ENCODE measurements around the gene INSC. TPM values are rescaled to one million over a fixed set of nuclear protein-coding genes. Genes with fewer than 3 reads are reported as not detected.

The INSC gene
- total and polyA plus RNA-seq, 2 of the 13 experiments (the other 11 are each of a cell fraction or from before 2014, with no cell fraction given), result 0.09 TPM; not detected in 1

GRCh38 chr11:15111215-15111614 is 3.5 kb upstream of the INSC start:
- Histone ChIP-seq H3K4me3 (replicated peaks in 1 of 3; ENCODE audit: insufficient read depth in 1 of 3, low read depth in 2 of 3, low read length in 3 of 3) (no peak overlapping the region), H3K4me1 (ENCODE audit: insufficient read depth, low read length) (no peaks in the 10 kb centered on the region), H3K9me3 (ENCODE audit: low read length) (no peaks in the 10 kb centered on the region), H3K36me3 (replicated peaks in 1 of 2; ENCODE audit: control insufficient read depth in 1 of 2, insufficient read depth in 2 of 2, low read length in 2 of 2) (no peaks in the 10 kb centered on the region), H3K4me2 (ENCODE audit: low read depth, low read length) (no peak overlapping the region), H3K9ac (ENCODE audit: insufficient read depth, low read depth, low read length) (no peak overlapping the region), H2AFZ (ENCODE audit: low read length) (no peak overlapping the region), H3K79me2 (ENCODE audit: insufficient read depth, low read length) (no peaks in the 10 kb centered on the region), H3K27me3 (ENCODE audit: control insufficient read depth in 1 of 2, insufficient read depth in 2 of 2, low read length in 2 of 2) (no peaks in the 10 kb centered on the region; a peak in 1 of 5 replicates), H4K20me1 (ENCODE audit: insufficient read depth, low read length) (no peaks in the 10 kb centered on the region), H3K27ac (ENCODE audit: extremely low read length, insufficient read depth, low read length) (no peak overlapping the region)
- intact Hi-C loops (cut with micrococcal nuclease; ENCODE audit: unreplicated experiment) (no loop called here), in situ Hi-C loops (cut with HindIII; ENCODE audit: extremely low pct_ligation_motif_present, low pct_unique_long_range_greater_than_20kb) (no loop called here)
- no peak for TF ChIP-seq ZNF431 (CRISPR knock-in tag; IDR thresholded peaks at IDR 0.05; ENCODE audit: borderline replicate concordance, low read depth)
- no TSS peak for BruUV-seq (replicated peaks)
- POLR2A ChIA-PET, result no interaction called here
- no peak for DNase-seq (ENCODE audit: low spot score)
- no peak for FAIRE-seq
- ATAC-seq, result no peak
- CTCF ChIA-PET (ENCODE audit: low intra/inter-chr PET ratio, low total read pairs), result no interaction called here
- WGBS (ENCODE audit: low lambda C conversion rate), result 63% methylated on average over 2 of the region's 3 CpGs

DNA sequence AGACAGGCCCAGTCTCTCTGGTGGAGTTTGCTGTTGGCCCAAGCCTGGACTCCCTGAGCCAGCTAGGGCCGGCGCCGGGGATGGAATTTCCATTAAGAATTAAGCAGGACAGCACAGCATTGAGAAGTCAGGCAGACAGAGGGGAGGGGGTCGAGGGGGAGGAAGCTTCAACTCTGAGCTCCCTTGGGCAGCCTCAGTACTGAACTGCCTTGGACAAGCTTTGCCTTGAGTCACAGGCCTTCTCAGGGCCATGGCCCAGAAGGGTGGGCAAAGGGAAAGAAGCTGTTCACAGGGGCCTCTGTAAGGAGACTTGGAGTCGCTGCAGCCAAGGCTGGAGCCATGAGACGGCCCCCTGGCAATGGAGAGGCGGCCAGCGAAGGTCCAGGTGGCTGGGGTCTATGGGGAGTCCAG is 2.6 kb upstream of the INSC start:
- Histone ChIP-seq H3K27ac (ENCODE audit: extremely low read length, insufficient read depth, low read length) (no peak overlapping the region), H3K9me3 (ENCODE audit: low read length) (no peaks in the 10 kb centered on the region), H3K4me3 (replicated peaks in 1 of 3; ENCODE audit: insufficient read depth in 1 of 3, low read depth in 2 of 3, low read length in 3 of 3) (no peak overlapping the region), H3K9ac (ENCODE audit: insufficient read depth, low read depth, low read length) (no peak overlapping the region), H2AFZ (ENCODE audit: low read length) (no peak overlapping the region), H3K27me3 (ENCODE audit: control insufficient read depth in 1 of 2, insufficient read depth in 2 of 2, low read length in 2 of 2) (no peaks in the 10 kb centered on the region; a peak in 1 of 5 replicates), H3K4me1 (ENCODE audit: insufficient read depth, low read length) (no peaks in the 10 kb centered on the region), H3K36me3 (replicated peaks in 1 of 2; ENCODE audit: control insufficient read depth in 1 of 2, insufficient read depth in 2 of 2, low read length in 2 of 2) (no peaks in the 10 kb centered on the region), H3K4me2 (ENCODE audit: low read depth, low read length) (no peak overlapping the region), H4K20me1 (ENCODE audit: insufficient read depth, low read length) (no peaks in the 10 kb centered on the region), H3K79me2 (ENCODE audit: insufficient read depth, low read length) (no peaks in the 10 kb centered on the region)
- in situ Hi-C loops (cut with HindIII; ENCODE audit: extremely low pct_ligation_motif_present, low pct_unique_long_range_greater_than_20kb), result no loop called here
- POLR2A ChIA-PET, result no interaction called here
- CTCF ChIA-PET (ENCODE audit: low intra/inter-chr PET ratio, low total read pairs), result no interaction called here
- FAIRE-seq, result no peak
- 39% methylated on average over 7 of the region's 8 CpGs for WGBS (ENCODE audit: low lambda C conversion rate)
- DNase-seq (ENCODE audit: low spot score), result no peak
- no peak for ATAC-seq
- TF ChIP-seq PRDM15 (CRISPR knock-in tag; IDR thresholded peaks at IDR 0.05) (no peak), NFKBIZ (CRISPR knock-in tag; IDR thresholded peaks at IDR 0.05) (no peak), KDM4B (CRISPR knock-in tag; IDR thresholded peaks at IDR 0.05) (no peak), ZSCAN25 (CRISPR knock-in tag; IDR thresholded peaks at IDR 0.05) (no peak)
- intact Hi-C loops (cut with micrococcal nuclease; ENCODE audit: unreplicated experiment), result no loop called here
- no TSS peak for BruUV-seq (replicated peaks)

Measured in HepG2 (cell line).